ENCODE data around the gene PTGES.

GRCh38 chr9:129762985-129763926, 10.4 kb upstream of the PTGES start:
- TF ChIP-seq CTCF (IDR thresholded peaks at IDR 0.05) = no peak
- no peak for TF ChIP-seq E2F1 (CRISPR knock-in tag; IDR thresholded peaks at IDR 0.05)
